K562 (cell line): ENCODE results near the gene ZBTB2. TPM values are rescaled to one million over a fixed set of nuclear protein-coding genes. Genes with fewer than 3 reads are reported as not detected.

Experiments used
- CBX2 ChIP-seq: fragments of 200-600 bp; sonication (generic); IDR thresholded peaks from one replicate; pipeline ENCODE4 v1.6.1; 2012; ENCODE audit warnings: mild to moderate bottlenecking, low read length, inconsistent platforms; ENCODE audit not compliant: insufficient read depth, poor library complexity, severe bottlenecking
- ESRRB ChIP-seq: fragments of 250-450 bp; sonication (Bioruptor Pico); IDR thresholded peaks from 2 replicates; pipeline ENCODE4 v1.5.0; 2020; ENCODE audit warnings: mild to moderate bottlenecking, moderate library complexity, borderline replicate concordance
- FOSL1 ChIP-seq: fragments of 200-800 bp; sonication (Bioruptor generic); conservative IDR thresholded peaks from 2 replicates; pipeline ENCODE4 v1.6.1; 2016; ENCODE audit warnings: missing genetic modification characterization, missing compliant biosample characterization
- GABPA ChIP-seq: fragments of 200-800 bp; sonication (Bioruptor generic); conservative IDR thresholded peaks from 2 replicates; pipeline ENCODE4 v1.6.1; 2016; ENCODE audit warnings: low read depth, missing genetic modification characterization, missing compliant biosample characterization
- KLF13 ChIP-seq: fragments of 450-650 bp; IDR thresholded peaks from 2 replicates; pipeline ENCODE4 v1.6.1; 2016; ENCODE audit warnings: missing genetic modification characterization, low read depth, mild to moderate bottlenecking, missing compliant biosample characterization, moderate library complexity, borderline replicate concordance
- NRF1 ChIP-seq, 2 experiments: fragments of 450-650 bp; IDR thresholded peaks in 1 of 2; conservative IDR thresholded peaks in 1 of 2; 2 replicates each; pipeline ENCODE4 v1.6.1; 2014; ENCODE audit warnings: mild to moderate bottlenecking in 2 of 2
- SMARCC2 ChIP-seq: fragments of 450-650 bp; IDR thresholded peaks from 2 replicates; pipeline ENCODE4 v1.6.1; 2017; ENCODE audit warnings: antibody characterized with exemption, moderate library complexity, mild to moderate bottlenecking, low read depth
- ZNF140 ChIP-seq: fragments of 250-450 bp; sonication (Bioruptor Pico); IDR thresholded peaks from 2 replicates; pipeline ENCODE4 v1.8.0; 2021; ENCODE audit warnings: moderate library complexity, mild to moderate bottlenecking, inconsistent platforms
- ZNF232 ChIP-seq: sonication (generic); formaldehyde crosslinking; IDR thresholded peaks from 2 replicates; pipeline ENCODE4 v1.8.0; 2022; ENCODE audit warnings: mild to moderate bottlenecking, missing genetic modification reagents
- ZNF76 ChIP-seq: fragments of 250-450 bp; sonication (Bioruptor Pico); IDR thresholded peaks from 2 replicates; pipeline ENCODE4 v1.4.0; 2020; ENCODE audit warnings: mild to moderate bottlenecking, moderate library complexity, borderline replicate concordance
- polyA plus RNA-seq, 8 experiments: library from polyadenylated mRNA; depleted of rRNA in 4 of 8; stranded (reverse) in 5 of 8; unstranded in 3 of 8; fragments of >200 nt; fragmentation: Nextera tagmentation in 2 of 8; fragmentation: Illumina TruSeq in 1 of 8; extraction: Ambion mirVana in 2 of 8; extraction: Trizol in 1 of 8; gene quantifications; 2 replicates each; pipeline versions ENCODE4 v1.2.1 to v1.2.3, GENCODE V29; 2011 to 2014; ENCODE audit warnings: inconsistent platforms in 1 of 8, missing spikeins in 1 of 8
- total RNA-seq, 7 experiments: library from RNA; depleted of rRNA in 6 of 7; stranded (reverse); fragments of >200 nt in 6 of 7; fragmentation: Illumina TruSeq in 2 of 7; extraction: Trizol in 2 of 7; gene quantifications; 2 replicates each; pipeline versions ENCODE4 v1.2.1 to v1.2.3, GENCODE V29; 2011 to 2021; ENCODE audit warnings: low replicate concordance in 1 of 7
- TF ChIP-seq, protein P1 (sequence below): fragments of 250-450 bp; sonication (Bioruptor Pico); IDR thresholded peaks from 2 replicates; pipeline ENCODE4 v1.8.0; 2022; ENCODE audit warnings: inconsistent platforms
- TF ChIP-seq, protein P2 (sequence below): fragments of 450-650 bp; IDR thresholded peaks from 2 replicates; pipeline ENCODE4 v1.6.1; 2018; ENCODE audit warnings: mild to moderate bottlenecking, low read depth; ENCODE audit not compliant: partially characterized antibody
- TF ChIP-seq, protein P3 (sequence below): sonication (generic); formaldehyde crosslinking; IDR thresholded peaks from 2 replicates; pipeline ENCODE4 v1.5.0; 2020; ENCODE audit warnings: missing genetic modification reagents
- TF ChIP-seq, protein P4 (sequence below), 3 experiments: fragments of 200-800 bp in 1 of 3; sonication (Bioruptor generic) in 1 of 3; sonication (generic) in 1 of 3; formaldehyde crosslinking in 1 of 3; IDR thresholded peaks; 2 replicates each; pipeline versions ENCODE4 v1.6.1 to v1.8.0; 2016 to 2022; ENCODE audit warnings: mild to moderate bottlenecking in 2 of 3, missing compliant biosample characterization in 2 of 3, missing genetic modification characterization in 2 of 3, missing genetic modification reagents in 1 of 3
- TF ChIP-seq, protein P5 (sequence below): sonication (generic); formaldehyde crosslinking; IDR thresholded peaks from 2 replicates; pipeline ENCODE4 v1.8.0; 2022; ENCODE audit warnings: mild to moderate bottlenecking, missing genetic modification reagents

ZBTB2 gene
- total and polyA plus RNA-seq, 9 of the 15 experiments (the other 6 are each of a cell fraction or from before 2014, with no cell fraction given), result 5.1 to 26.2 (median 16.4) TPM

DNA sequence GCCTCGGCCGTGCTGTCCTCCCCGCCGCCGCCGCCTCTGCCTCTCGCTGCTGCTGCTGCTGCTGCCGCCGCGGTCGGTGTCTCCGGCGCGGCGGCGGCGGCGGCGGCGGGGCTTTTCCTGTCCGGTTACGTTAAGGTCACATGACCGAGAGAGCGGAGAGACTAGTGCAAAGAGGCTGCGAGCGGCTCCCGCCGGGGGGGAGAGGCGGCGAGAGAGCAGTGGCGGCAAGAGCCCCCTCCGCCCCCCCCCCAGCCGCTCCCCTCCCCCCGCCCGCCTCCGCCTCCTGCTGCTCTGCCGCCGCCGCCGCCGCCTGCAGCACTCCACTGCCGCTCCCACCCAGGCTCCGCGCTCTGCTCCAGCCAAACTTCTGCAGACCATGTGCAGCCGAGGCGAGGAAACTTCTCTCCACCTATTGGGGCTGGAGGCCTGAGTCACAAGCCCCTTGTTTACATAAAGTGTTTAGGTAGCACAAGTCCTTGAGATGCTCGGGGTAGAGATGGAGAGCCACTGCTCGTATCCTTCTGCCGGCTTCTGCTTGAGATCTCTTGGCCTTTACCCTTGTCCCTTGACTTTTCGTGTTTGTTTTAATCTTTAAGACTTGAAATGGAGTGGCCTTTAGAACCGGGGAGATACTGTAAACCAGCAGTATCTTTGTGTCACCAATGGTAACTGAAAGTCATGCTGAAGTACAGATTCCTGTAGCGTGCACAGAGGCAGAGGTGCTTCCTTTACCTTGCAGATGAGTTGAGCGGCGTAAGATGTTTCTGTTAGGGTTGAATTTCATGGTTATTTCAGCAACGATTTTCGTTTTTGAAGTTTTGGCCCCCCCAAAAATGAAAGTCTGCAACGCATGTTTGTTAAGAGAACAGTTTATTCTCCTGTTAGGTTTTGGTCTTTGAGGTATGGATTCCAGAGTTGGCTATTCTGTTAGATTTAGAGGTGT is at the start of gene ZBTB2 (continued):
- no peak for TF ChIP-seq NRF1 (conservative IDR thresholded peaks at IDR 0.05 in 1 of 2, IDR thresholded peaks at IDR 0.05 in 1 of 2)
- TF ChIP-seq, protein P1, sequence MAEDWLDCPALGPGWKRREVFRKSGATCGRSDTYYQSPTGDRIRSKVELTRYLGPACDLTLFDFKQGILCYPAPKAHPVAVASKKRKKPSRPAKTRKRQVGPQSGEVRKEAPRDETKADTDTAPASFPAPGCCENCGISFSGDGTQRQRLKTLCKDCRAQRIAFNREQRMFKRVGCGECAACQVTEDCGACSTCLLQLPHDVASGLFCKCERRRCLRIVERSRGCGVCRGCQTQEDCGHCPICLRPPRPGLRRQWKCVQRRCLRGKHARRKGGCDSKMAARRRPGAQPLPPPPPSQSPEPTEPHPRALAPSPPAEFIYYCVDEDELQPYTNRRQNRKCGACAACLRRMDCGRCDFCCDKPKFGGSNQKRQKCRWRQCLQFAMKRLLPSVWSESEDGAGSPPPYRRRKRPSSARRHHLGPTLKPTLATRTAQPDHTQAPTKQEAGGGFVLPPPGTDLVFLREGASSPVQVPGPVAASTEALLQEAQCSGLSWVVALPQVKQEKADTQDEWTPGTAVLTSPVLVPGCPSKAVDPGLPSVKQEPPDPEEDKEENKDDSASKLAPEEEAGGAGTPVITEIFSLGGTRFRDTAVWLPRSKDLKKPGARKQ (CRISPR knock-in tag), result no peak
- TF ChIP-seq, protein P2, sequence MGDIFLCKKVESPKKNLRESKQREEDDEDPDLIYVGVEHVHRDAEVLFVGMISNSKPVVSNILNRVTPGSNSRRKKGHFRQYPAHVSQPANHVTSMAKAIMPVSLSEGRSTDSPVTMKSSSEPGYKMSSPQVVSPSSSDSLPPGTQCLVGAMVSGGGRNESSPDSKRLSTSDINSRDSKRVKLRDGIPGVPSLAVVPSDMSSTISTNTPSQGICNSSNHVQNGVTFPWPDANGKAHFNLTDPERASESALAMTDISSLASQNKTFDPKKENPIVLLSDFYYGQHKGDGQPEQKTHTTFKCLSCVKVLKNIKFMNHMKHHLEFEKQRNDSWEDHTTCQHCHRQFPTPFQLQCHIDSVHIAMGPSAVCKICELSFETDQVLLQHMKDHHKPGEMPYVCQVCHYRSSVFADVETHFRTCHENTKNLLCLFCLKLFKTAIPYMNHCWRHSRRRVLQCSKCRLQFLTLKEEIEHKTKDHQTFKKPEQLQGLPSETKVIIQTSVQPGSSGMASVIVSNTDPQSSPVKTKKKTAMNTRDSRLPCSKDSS, result no peak
- TF ChIP-seq SMARCC2, result no peak; the same call in 1 of the 2 replicates
- TF ChIP-seq GABPA (tag), result no peak
- no peak for TF ChIP-seq CBX2
- TF ChIP-seq, protein P3, sequence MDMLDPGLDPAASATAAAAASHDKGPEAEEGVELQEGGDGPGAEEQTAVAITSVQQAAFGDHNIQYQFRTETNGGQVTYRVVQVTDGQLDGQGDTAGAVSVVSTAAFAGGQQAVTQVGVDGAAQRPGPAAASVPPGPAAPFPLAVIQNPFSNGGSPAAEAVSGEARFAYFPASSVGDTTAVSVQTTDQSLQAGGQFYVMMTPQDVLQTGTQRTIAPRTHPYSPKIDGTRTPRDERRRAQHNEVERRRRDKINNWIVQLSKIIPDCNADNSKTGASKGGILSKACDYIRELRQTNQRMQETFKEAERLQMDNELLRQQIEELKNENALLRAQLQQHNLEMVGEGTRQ (CRISPR knock-in tag), result peak; percentile 10; the same call in 1 of the 2 replicates
- no peak for TF ChIP-seq FOSL1 (tag)
- TF ChIP-seq ESRRB, result no peak
- no peak for TF ChIP-seq ZNF140 (CRISPR knock-in tag)
- TF ChIP-seq KLF13 (tag), result no peak
- no peak for TF ChIP-seq ZNF76 (CRISPR knock-in tag)
- TF ChIP-seq, protein P4, sequence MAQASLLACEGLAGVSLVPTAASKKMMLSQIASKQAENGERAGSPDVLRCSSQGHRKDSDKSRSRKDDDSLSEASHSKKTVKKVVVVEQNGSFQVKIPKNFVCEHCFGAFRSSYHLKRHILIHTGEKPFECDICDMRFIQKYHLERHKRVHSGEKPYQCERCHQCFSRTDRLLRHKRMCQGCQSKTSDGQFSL (CRISPR knock-in tag; IDR thresholded peaks at IDR 0.05), result peak; percentile 81
- TF ChIP-seq, protein P4 (tag; IDR thresholded peaks at IDR 0.05), result peak in 1 of 2 experiments; percentile 95; a peak in 2 of 4 replicates
- TF ChIP-seq, protein P5, sequence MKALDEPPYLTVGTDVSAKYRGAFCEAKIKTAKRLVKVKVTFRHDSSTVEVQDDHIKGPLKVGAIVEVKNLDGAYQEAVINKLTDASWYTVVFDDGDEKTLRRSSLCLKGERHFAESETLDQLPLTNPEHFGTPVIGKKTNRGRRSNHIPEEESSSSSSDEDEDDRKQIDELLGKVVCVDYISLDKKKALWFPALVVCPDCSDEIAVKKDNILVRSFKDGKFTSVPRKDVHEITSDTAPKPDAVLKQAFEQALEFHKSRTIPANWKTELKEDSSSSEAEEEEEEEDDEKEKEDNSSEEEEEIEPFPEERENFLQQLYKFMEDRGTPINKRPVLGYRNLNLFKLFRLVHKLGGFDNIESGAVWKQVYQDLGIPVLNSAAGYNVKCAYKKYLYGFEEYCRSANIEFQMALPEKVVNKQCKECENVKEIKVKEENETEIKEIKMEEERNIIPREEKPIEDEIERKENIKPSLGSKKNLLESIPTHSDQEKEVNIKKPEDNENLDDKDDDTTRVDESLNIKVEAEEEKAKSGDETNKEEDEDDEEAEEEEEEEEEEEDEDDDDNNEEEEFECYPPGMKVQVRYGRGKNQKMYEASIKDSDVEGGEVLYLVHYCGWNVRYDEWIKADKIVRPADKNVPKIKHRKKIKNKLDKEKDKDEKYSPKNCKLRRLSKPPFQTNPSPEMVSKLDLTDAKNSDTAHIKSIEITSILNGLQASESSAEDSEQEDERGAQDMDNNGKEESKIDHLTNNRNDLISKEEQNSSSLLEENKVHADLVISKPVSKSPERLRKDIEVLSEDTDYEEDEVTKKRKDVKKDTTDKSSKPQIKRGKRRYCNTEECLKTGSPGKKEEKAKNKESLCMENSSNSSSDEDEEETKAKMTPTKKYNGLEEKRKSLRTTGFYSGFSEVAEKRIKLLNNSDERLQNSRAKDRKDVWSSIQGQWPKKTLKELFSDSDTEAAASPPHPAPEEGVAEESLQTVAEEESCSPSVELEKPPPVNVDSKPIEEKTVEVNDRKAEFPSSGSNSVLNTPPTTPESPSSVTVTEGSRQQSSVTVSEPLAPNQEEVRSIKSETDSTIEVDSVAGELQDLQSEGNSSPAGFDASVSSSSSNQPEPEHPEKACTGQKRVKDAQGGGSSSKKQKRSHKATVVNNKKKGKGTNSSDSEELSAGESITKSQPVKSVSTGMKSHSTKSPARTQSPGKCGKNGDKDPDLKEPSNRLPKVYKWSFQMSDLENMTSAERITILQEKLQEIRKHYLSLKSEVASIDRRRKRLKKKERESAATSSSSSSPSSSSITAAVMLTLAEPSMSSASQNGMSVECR (CRISPR knock-in tag), result 0 out of 2 replicates have a peak, but pooled peaks have one; percentile 30
- no peak for TF ChIP-seq ZNF232 (CRISPR knock-in tag)
